SK-N-SH treated with all-trans-retinoic acid at 6 μM for 48 hours (cell line): ENCODE measurements around the gene MCTP2.

Source experiments
- BACH2 ChIP-seq: fragments of 250-450 bp; sonication (Bioruptor Pico); IDR thresholded peaks from 2 replicates; pipeline ENCODE4 v1.9.0; 2021; ENCODE audit warnings: mild to moderate bottlenecking, borderline replicate concordance
- ESRRG ChIP-seq: fragments of 250-450 bp; sonication (Bioruptor Pico); IDR thresholded peaks from 2 replicates; pipeline ENCODE4 v1.6.1; 2021; ENCODE audit warnings: mild to moderate bottlenecking
- GLIS3 ChIP-seq: fragments of 250-450 bp; sonication (Bioruptor Pico); IDR thresholded peaks from 2 replicates; pipeline ENCODE4 v1.5.0; 2020; ENCODE audit warnings: mild to moderate bottlenecking, moderate library complexity
- ISL1 ChIP-seq: fragments of 250-450 bp; sonication (Bioruptor Pico); IDR thresholded peaks from 2 replicates; pipeline ENCODE4 v2.1.2; 2022; ENCODE audit warnings: mild to moderate bottlenecking, moderate library complexity
- PATZ1 ChIP-seq: fragments of 250-450 bp; sonication (Bioruptor Pico); IDR thresholded peaks from 2 replicates; pipeline ENCODE4 v1.8.0; 2020; ENCODE audit warnings: mild to moderate bottlenecking, moderate library complexity, borderline replicate concordance
- PPARA ChIP-seq: fragments of 250-450 bp; sonication (Bioruptor Pico); IDR thresholded peaks from 2 replicates; pipeline ENCODE4 v1.5.0; 2020; ENCODE audit warnings: mild to moderate bottlenecking, borderline replicate concordance
- ZFP3 ChIP-seq: fragments of 250-450 bp; sonication (Bioruptor Pico); IDR thresholded peaks from 2 replicates; pipeline ENCODE4 v1.5.0; 2020; ENCODE audit warnings: mild to moderate bottlenecking, moderate library complexity

- TF ChIP-seq ISL1, result no peak
- no peak for TF ChIP-seq PATZ1 (CRISPR knock-in tag)
- no peak for TF ChIP-seq BACH2 (CRISPR knock-in tag)
- no peak for TF ChIP-seq ZFP3 (CRISPR knock-in tag)
- no peak for TF ChIP-seq PPARA
- no peak for TF ChIP-seq ESRRG (CRISPR knock-in tag)
- TF ChIP-seq GLIS3 (CRISPR knock-in tag), result no peak
Observed at GRCh38 chr15:94387849-94388441, 156.6 kb downstream of the MCTP2 start.
